Transverse colon (tissue), 4 donors: ENCODE data around the gene IL17RD. TPM values are rescaled to one million over a fixed set of nuclear protein-coding genes. Genes with fewer than 3 reads are reported as not detected.

Experiments
- DNase-seq: peaks from one replicate; pipeline ENCODE4 v3.0.0-alpha.2; 2019
- H3K27ac ChIP-seq, 4 donors: fragments of 200-600 bp; sonication (generic); 2 replicates each; pipeline ENCODE4 v1.5.1; 2016 to 2018; ENCODE audit warnings: inconsistent platforms in 4 of 4
- H3K27me3 ChIP-seq: fragments of 200-600 bp; sonication (generic); 2 replicates; pipeline ENCODE4 v1.5.1; 2017; ENCODE audit warnings: inconsistent platforms
- H3K36me3 ChIP-seq, 4 donors: fragments of 200-600 bp; sonication (generic); 2 replicates each; pipeline ENCODE4 v1.5.1; 2017 to 2019; ENCODE audit warnings: inconsistent platforms in 4 of 4
- H3K4me1 ChIP-seq, 4 donors: fragments of 200-600 bp; sonication (generic); 2 replicates each; pipeline ENCODE4 v1.5.1; 2017 to 2020; ENCODE audit warnings: inconsistent platforms in 4 of 4
- H3K4me3 ChIP-seq, 4 donors: fragments of 200-600 bp; sonication (generic); 1 replicate in 1 of 4; 2 replicates in 3 of 4; pipeline versions ENCODE4 v1.5.1 to v1.6.1; 2017 to 2019; ENCODE audit warnings: inconsistent platforms in 4 of 4
- H3K9me3 ChIP-seq, 2 donors: fragments of 200-600 bp; sonication (generic); 2 replicates each; pipeline ENCODE4 v1.5.1; 2017 to 2019; ENCODE audit warnings: inconsistent platforms in 2 of 2
- CTCF ChIP-seq, 5 experiments: fragments of 200-600 bp in 3 of 5; fragments of 450-650 bp in 2 of 5; sonication (generic) in 3 of 5; IDR thresholded peaks; 1 replicate in 2 of 5; 2 replicates in 3 of 5; pipeline ENCODE4 v1.5.1; 2016 to 2017; ENCODE audit warnings: antibody characterized with exemption in 5 of 5, inconsistent platforms in 3 of 5, mild to moderate bottlenecking in 2 of 5, moderate library complexity in 1 of 5
- EP300 ChIP-seq: sonication (generic); formaldehyde crosslinking; IDR thresholded peaks from one replicate; pipeline ENCODE4 v1.6.1; 2017; ENCODE audit warnings: antibody characterized with exemption, low read depth
- POLR2A ChIP-seq: fragments of 450-650 bp; IDR thresholded peaks from one replicate; pipeline ENCODE4 v1.6.1; 2016; ENCODE audit warnings: antibody characterized with exemption, mild to moderate bottlenecking, moderate library complexity
- POLR2AphosphoS5 ChIP-seq, 3 donors: sonication (generic); formaldehyde crosslinking; IDR thresholded peaks; one replicate each; pipeline ENCODE4 v1.6.1; 2016; ENCODE audit warnings: antibody characterized with exemption in 3 of 3
- WGBS, 2 donors: methylation state at CpG; one replicate each; pipeline ENCODE4 v1.1.5; 2018; ENCODE audit warnings: low coverage in 1 of 2; 5-methylcytosine and 5-hydroxymethylcytosine counted together
- in situ Hi-C, 4 donors: fragments of 200-750 bp; cut with MboI; loops; one replicate each; pipeline versions ENCODE4 v1.15.0 to v1.15.1; 2017; ENCODE audit warnings: low sequenced_read_pairs in 3 of 4, low pct_ligation_motif_present in 1 of 4, low pct_unique_long_range_greater_than_20kb in 1 of 4
- intact Hi-C: fragments of 100-400 bp; cut with DNase I; formaldehyde crosslinking; loops from one replicate; pipeline ENCODE4 v1.15.1; 2023; ENCODE audit warnings: low total_unique reads
- total RNA-seq, 4 donors: library from RNA; depleted of rRNA; stranded (reverse); fragments of >200 nt; gene quantifications; one replicate each; pipeline ENCODE4 v1.1.0, GENCODE V29; 2016

The IL17RD gene
- total RNA-seq, 4 donors from 2014 or later = 1.9 to 40.4 (median 2.7) TPM

GRCh38 chr3:57144952-57145351, 20.2 kb downstream of the IL17RD start:
- 59 to 60% methylated on average over 3 of the region's 3 CpGs for WGBS, 2 donors
- H3K27me3 ChIP-seq = no peaks in the 10 kb centered on the region
- H3K27ac ChIP-seq = no peak overlapping the region
- TF ChIP-seq CTCF (IDR thresholded peaks at IDR 0.05) = no peak
- no peak for TF ChIP-seq POLR2AphosphoS5 (IDR thresholded peaks at IDR 0.05)
- TF ChIP-seq POLR2A = no peak
- TF ChIP-seq EP300 = no peak
- DNase-seq = no peak
- no peaks in the 10 kb centered on the region for H3K9me3 ChIP-seq
- no peaks in the 10 kb centered on the region for H3K4me1 ChIP-seq
- intact Hi-C loops (no loop called here), in situ Hi-C loops (no loop called here)
- H3K36me3 ChIP-seq = no peaks in the 10 kb centered on the region
- H3K4me3 ChIP-seq = no peak overlapping the region

GRCh38 chr3:57143886-57144459, 21.2 kb downstream of the IL17RD start:
- TF ChIP-seq CTCF (IDR thresholded peaks at IDR 0.05) (no peak), POLR2AphosphoS5 (IDR thresholded peaks at IDR 0.05) (no peak), EP300 (no peak), POLR2A (no peak)
- no peaks in the 10 kb centered on the region for H3K4me1 ChIP-seq
- WGBS, 2 donors = 80% methylated on average over 1 to 4 of the region's 4 CpGs
- no peaks in the 10 kb centered on the region for H3K27me3 ChIP-seq
- H3K9me3 ChIP-seq = no peaks in the 10 kb centered on the region
- intact Hi-C loops = no loop called here
- H3K36me3 ChIP-seq = no peaks in the 10 kb centered on the region
- H3K4me3 ChIP-seq = no peak overlapping the region
- no peak overlapping the region for H3K27ac ChIP-seq
- DNase-seq = no peak
- in situ Hi-C loops = no loop called here

- DNase-seq = no peak
- Histone ChIP-seq H3K36me3 (no peaks in the 10 kb centered on the region), H3K4me3 (no peak overlapping the region), H3K27ac (peak overlapping the region in 1 of 4 donors; percentile 22), H3K9me3 (no peaks in the 10 kb centered on the region), H3K27me3 (no peaks in the 10 kb centered on the region), H3K4me1 (no peaks in the 10 kb centered on the region)
- 75% methylated on average over 11 of the region's 11 CpGs; no CpG with 5 or more reads in 1 of the 2 donors for WGBS, 2 donors
- in situ Hi-C loops = no loop called here
- intact Hi-C loops = no loop called here
- TF ChIP-seq POLR2AphosphoS5 (IDR thresholded peaks at IDR 0.05) (no peak), EP300 (no peak), CTCF (IDR thresholded peaks at IDR 0.05) (no peak), POLR2A (no peak)
Measured at GRCh38 chr3:57142411-57142723, 22.8 kb downstream of the IL17RD start.

GRCh38 chr3:57141719-57142410, 23.3 kb downstream of the IL17RD start:
- WGBS, 2 donors = 44 to 46% methylated on average over 4 to 5 of the region's 5 CpGs
- in situ Hi-C loops = no loop called here
- TF ChIP-seq POLR2A = no peak
- no peak for TF ChIP-seq EP300
- no peak for TF ChIP-seq POLR2AphosphoS5 (IDR thresholded peaks at IDR 0.05)
- TF ChIP-seq CTCF (IDR thresholded peaks at IDR 0.05) = no peak
- H3K36me3 ChIP-seq = no peaks in the 10 kb centered on the region
- H3K9me3 ChIP-seq = no peaks in the 10 kb centered on the region
- H3K4me1 ChIP-seq = no peaks in the 10 kb centered on the region
- H3K4me3 ChIP-seq = no peak overlapping the region
- intact Hi-C loops = no loop called here
- H3K27ac ChIP-seq = peak overlapping the region in 1 of 4 donors; percentile 22
- no peaks in the 10 kb centered on the region for H3K27me3 ChIP-seq
- DNase-seq = no peak
